HK-2 (cell line): ENCODE data around the gene SIX1.
A peak's percentile ranks its signal among the peaks of the same experiment; 100 is the strongest.

Experiments used
- DNase-seq: peaks from one replicate; pipeline ENCODE4 v3.0.0-alpha.2; 2018; ENCODE audit not compliant: unreplicated experiment

Gene SIX1

GRCh38 chr14:60655119-60655897 lies 6.0 kb upstream of the SIX1 start:
- no peak for DNase-seq

DNA sequence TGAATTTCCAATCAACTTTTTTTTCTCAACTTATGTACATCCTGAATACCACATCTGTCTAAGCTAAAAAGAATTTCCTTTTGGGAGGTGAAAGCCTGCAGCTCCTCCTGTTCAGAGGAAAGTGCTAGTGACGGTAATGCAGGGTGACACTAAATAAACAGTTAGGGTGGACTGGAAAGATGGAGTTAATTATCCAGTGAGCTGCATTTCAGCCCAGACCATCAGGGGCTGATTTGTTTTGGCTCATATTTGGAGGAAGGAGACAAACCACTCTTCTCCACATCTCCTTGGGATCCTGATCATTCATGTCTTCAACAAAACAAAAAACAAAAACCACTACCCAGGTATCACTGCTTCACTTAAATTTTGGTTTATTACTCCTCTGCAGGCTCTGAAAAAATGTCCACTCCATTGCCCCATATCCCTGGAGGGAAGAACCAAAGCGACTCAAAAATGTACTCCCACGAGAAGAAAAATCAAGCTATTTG lies 5.1 kb upstream of the SIX1 start:
- DNase-seq: no peak

GRCh38 chr14:60653701-60654161 lies 4.5 kb upstream of the SIX1 start:
- DNase-seq: no peak

GRCh38 chr14:60652674-60653651 lies 3.7 kb upstream of the SIX1 start:
- no peak for DNase-seq

GRCh38 chr14:60651796-60652673 lies 2.8 kb upstream of the SIX1 start:
- DNase-seq: no peak

DNA sequence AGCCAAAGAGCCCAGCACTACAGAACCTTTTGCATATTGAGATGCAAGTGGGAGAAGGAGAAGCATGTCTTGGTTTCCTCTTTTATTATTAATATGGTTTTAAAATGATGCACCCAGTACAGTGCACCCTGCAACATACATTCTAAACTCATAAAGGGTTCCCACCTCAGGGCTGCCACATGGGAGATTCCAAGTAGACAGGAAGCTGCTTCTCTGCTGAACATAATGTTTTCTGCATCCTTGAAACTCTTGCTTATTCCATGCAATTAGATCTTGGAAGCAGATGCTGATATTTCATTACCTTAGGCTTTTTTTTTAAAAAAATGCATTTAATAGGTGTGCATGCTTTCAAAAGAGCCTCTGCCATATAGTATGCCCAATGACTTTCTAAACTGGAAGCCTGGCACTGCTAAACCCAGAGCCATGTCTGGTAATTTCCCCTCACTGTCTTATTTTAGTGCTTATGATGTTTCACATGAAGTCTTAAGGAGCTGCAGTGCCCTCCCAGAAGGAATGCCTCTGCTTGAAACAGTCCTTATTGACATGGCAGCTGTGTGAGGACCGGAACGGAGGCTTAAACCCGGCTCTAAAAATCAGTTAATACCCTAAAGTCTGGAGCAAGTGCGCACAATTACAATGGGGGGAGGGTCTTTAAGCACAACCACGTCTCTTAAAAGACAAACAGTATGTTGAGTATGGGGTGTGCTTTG lies 2.0 kb upstream of the SIX1 start:
- DNase-seq: no peak

GRCh38 chr14:60650373-60650961 lies 1.2 kb upstream of the SIX1 start:
- DNase-seq: no peak

GRCh38 chr14:60649875-60650372 lies 647 bp upstream of the SIX1 start:
- DNase-seq: no peak

- peak; percentile 58 for DNase-seq
Observed at GRCh38 chr14:60648249-60648933, 886 bp downstream of the SIX1 start.

DNA sequence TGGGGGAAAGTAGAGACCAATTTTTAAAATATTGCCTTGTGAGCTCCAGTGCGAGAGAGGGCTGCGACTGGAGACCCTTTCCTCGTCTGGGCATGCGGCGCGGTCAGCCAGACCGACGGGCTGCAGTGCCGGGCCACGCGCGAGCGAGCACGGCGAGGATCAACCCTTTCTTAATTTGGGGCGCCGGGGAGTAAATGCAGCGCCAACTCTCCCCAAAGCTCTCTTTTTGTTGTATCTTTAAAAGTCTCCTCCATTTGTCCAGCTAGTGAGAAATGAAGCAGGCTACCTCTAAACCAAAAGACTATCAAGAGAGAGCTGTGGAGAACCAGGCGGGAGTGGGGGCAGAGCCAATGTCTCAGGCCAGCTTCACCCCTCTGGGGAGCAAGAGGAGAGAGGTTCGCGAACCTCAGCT lies 1.4 kb downstream of the SIX1 start:
- DNase-seq: no peak

- DNase-seq: peak; percentile 66
Observed at GRCh38 chr14:60647081-60647836, 2.0 kb downstream of the SIX1 start.

GRCh38 chr14:60646226-60646818 lies 3.0 kb downstream of the SIX1 start:
- DNase-seq: no peak

DNA sequence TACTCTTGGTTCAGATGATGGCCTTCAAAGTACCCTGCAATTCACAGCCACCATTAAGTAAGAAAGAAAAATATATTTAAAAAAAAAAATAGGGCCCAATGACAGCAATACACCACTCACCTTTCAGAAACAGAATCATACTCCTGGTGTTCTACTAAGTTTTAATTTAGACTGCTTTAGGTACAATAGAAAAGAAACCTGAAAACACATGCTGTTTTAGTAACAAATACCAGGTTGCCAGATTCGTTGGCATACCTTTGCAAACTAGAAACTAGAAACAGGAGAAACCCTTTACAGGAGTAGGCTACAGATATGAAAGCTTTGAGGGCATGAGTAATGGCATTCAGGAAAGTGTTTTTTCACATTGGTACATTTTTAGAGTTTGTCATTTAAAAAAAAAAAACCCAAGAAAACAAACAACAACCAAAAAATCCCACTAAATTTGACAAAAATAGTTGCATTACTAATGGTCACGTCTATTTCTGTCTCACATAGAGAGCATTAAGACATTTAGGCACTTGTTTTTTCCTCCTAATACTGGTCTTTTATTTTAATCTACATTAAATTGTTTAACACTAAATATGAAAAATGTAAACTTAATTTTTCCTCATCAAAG lies 4.0 kb downstream of the SIX1 start:
- no peak for DNase-seq

- DNase-seq: no peak
Observed at GRCh38 chr14:60644666-60645065, 4.6 kb downstream of the SIX1 start.

- no peak for DNase-seq
Observed at GRCh38 chr14:60643463-60644314, 5.6 kb downstream of the SIX1 start.

DNA sequence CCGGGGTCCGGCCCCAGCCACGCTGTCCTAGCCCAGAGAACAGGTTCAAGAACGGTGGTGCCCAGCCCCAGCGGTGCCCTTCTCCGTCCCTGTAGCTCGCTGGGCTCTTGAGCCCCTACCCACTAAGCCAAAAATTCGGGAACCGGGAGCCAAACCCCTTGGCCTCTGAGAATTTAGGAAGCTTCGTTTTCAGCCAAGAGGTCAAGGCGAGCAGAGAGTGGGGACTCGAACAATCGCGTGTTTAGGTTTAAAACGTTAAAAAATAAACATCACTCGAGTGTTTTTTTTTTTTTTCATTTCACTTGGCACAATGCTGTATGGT lies 6.2 kb downstream of the SIX1 start:
- DNase-seq: no peak
